ENCODE data around the gene AIP. TPM values are rescaled to one million over a fixed set of nuclear protein-coding genes. Genes with fewer than 3 reads are reported as not detected.

AIP gene
- total RNA-seq, 2 donors from 2014 or later, result 152 to 186 TPM

- H3K9me3 Mint-ChIP-seq, result no peaks in the 10 kb centered on the region
- H3K4me1 Mint-ChIP-seq, result peaks cover 18% of the 10 kb centered on the region
- ATAC-seq (replicated peaks), result no peak
- no peaks in the 10 kb centered on the region for H3K27me3 Mint-ChIP-seq
- H3K4me3 Mint-ChIP-seq, result peak overlapping the region; percentile 21
- H3K27ac Mint-ChIP-seq, result peak overlapping the region; percentile 55
- peaks cover 91% of the 10 kb centered on the region for H3K36me3 Mint-ChIP-seq (ENCODE audit: low read depth)
These were observed 18.2 kb downstream of the AIP start for GRCh38 chr11:67500831-67501715.

- H3K36me3 Mint-ChIP-seq (ENCODE audit: low read depth), result peaks cover 91% of the 10 kb centered on the region
- no peak for ATAC-seq (replicated peaks)
- H3K4me1 Mint-ChIP-seq, result peaks cover 23% of the 10 kb centered on the region
- H3K9me3 Mint-ChIP-seq, result no peaks in the 10 kb centered on the region
- no peak overlapping the region for H3K4me3 Mint-ChIP-seq
- no peak overlapping the region for H3K27ac Mint-ChIP-seq
- H3K27me3 Mint-ChIP-seq, result no peaks in the 10 kb centered on the region
These were observed 19.0 kb downstream of the AIP start for GRCh38 chr11:67501854-67502253.

GRCh38 chr11:67502328-67502979 is 19.6 kb downstream of the AIP start:
- no peaks in the 10 kb centered on the region for H3K27me3 Mint-ChIP-seq
- ATAC-seq (replicated peaks), result no peak
- H3K4me1 Mint-ChIP-seq, result peaks cover 23% of the 10 kb centered on the region
- peak overlapping the region; percentile 74 for H3K4me3 Mint-ChIP-seq
- peak overlapping the region; percentile 34 for H3K27ac Mint-ChIP-seq
- H3K36me3 Mint-ChIP-seq (ENCODE audit: low read depth), result peaks cover 91% of the 10 kb centered on the region
- no peaks in the 10 kb centered on the region for H3K9me3 Mint-ChIP-seq

- H3K36me3 Mint-ChIP-seq (ENCODE audit: low read depth), result peaks cover 85% of the 10 kb centered on the region
- ATAC-seq (replicated peaks), result no peak
- peak overlapping the region; percentile 74 for H3K4me3 Mint-ChIP-seq
- H3K27me3 Mint-ChIP-seq, result no peaks in the 10 kb centered on the region
- peaks cover 23% of the 10 kb centered on the region for H3K4me1 Mint-ChIP-seq
- no peaks in the 10 kb centered on the region for H3K9me3 Mint-ChIP-seq
- peak overlapping the region; percentile 34 for H3K27ac Mint-ChIP-seq
These were observed 20.5 kb downstream of the AIP start for GRCh38 chr11:67503119-67504004.

- H3K4me3 Mint-ChIP-seq, result peak overlapping the region; percentile 94
These were observed 21.5 kb downstream of the AIP start for GRCh38 chr11:67504005-67504949.

DNA sequence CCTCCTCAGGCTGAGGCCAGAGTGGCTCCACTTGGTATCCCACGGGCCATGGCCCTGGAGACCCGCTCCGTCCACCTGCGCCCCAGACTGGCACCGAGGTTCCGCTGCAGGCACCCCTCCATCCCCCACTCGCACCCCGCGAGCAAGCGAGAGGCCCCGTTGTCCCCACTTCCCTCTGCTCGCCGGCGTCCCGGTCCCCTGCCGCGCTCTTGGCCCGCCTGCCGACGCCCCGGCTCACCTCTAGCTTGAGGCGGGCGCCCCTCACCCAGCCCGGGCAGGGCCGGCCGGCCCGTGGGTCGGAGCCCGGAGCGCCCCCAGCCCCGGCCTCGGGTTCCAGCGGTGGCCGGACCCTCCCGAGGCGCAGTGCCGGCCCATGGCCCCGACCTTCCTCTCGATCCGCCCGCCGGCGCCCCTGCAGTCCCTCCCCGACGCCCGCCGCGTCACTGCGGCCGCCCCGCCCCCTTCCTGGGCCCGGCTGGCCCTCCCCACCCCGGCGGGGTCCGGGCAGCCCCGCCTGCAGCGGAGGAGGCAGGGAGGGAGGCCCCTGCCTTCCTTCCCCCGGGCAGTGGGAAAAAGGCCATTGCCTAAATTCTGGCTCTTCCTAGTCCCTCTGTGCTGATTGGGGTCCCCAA is 22.2 kb downstream of the AIP start, which contains the start of gene PITPNM1:
Gene PITPNM1 (minus strand): TSS at position 414 of the 632 bp plus-strand sequence. CDS start 1,183 bp downstream, outside the sequence.
- no peaks in the 10 kb centered on the region for H3K27me3 Mint-ChIP-seq
- peak; percentile 23 for ATAC-seq (replicated peaks)
- H3K9me3 Mint-ChIP-seq, result no peaks in the 10 kb centered on the region
- H3K36me3 Mint-ChIP-seq (ENCODE audit: low read depth), result peaks cover 78% of the 10 kb centered on the region
- peak within 1 kb of the TSS; percentile 94 for H3K4me3 Mint-ChIP-seq
- peaks cover 30% of the 10 kb centered on the region for H3K4me1 Mint-ChIP-seq
- H3K27ac Mint-ChIP-seq, result peak within 1 kb of the TSS; percentile 98

More at GRCh38 chr11:67504005-67504949, 21.5 kb downstream of the AIP start:
- no peaks in the 10 kb centered on the region for H3K27me3 Mint-ChIP-seq
- peaks cover 84% of the 10 kb centered on the region for H3K36me3 Mint-ChIP-seq (ENCODE audit: low read depth)
- peaks cover 29% of the 10 kb centered on the region for H3K4me1 Mint-ChIP-seq
- no peaks in the 10 kb centered on the region for H3K9me3 Mint-ChIP-seq
- no peak for ATAC-seq (replicated peaks)
- H3K27ac Mint-ChIP-seq, result peak overlapping the region; percentile 73

GRCh38 chr11:67505605-67506396 is 23.0 kb downstream of the AIP start:
- Mint-ChIP-seq H3K27me3 (no peaks in the 10 kb centered on the region), H3K4me1 (peaks cover 25% of the 10 kb centered on the region), H3K9me3 (no peaks in the 10 kb centered on the region), H3K4me3 (peak overlapping the region; percentile 94), H3K27ac (peak overlapping the region; percentile 98), H3K36me3 (ENCODE audit: low read depth) (peaks cover 71% of the 10 kb centered on the region)
- peak; percentile 67 for ATAC-seq (replicated peaks)

- H3K4me1 Mint-ChIP-seq, result peaks cover 18% of the 10 kb centered on the region
- H3K4me3 Mint-ChIP-seq, result peak overlapping the region; percentile 94
- H3K27me3 Mint-ChIP-seq, result no peaks in the 10 kb centered on the region
- no peaks in the 10 kb centered on the region for H3K9me3 Mint-ChIP-seq
- no peak for ATAC-seq (replicated peaks)
- peak overlapping the region; percentile 98 for H3K27ac Mint-ChIP-seq
- peaks cover 64% of the 10 kb centered on the region for H3K36me3 Mint-ChIP-seq (ENCODE audit: low read depth)
These were observed 23.7 kb downstream of the AIP start for GRCh38 chr11:67506426-67507051.

GRCh38 chr11:67507242-67507863 is 24.5 kb downstream of the AIP start:
- no peak for ATAC-seq (replicated peaks)
- peaks cover 18% of the 10 kb centered on the region for H3K4me1 Mint-ChIP-seq
- H3K9me3 Mint-ChIP-seq, result no peaks in the 10 kb centered on the region
- H3K27me3 Mint-ChIP-seq, result no peaks in the 10 kb centered on the region
- H3K4me3 Mint-ChIP-seq, result peak overlapping the region; percentile 94
- peaks cover 55% of the 10 kb centered on the region for H3K36me3 Mint-ChIP-seq (ENCODE audit: low read depth)
- H3K27ac Mint-ChIP-seq, result peak overlapping the region; percentile 98

GRCh38 chr11:67507864-67508485 is 25.1 kb downstream of the AIP start, which contains the start of gene CDK2AP2:
Gene CDK2AP2, minus strand, starts transcription at chr11:67508162. Its CDS starts 80 bp downstream, at chr11:67508082.
- Mint-ChIP-seq H3K27ac (peak within 1 kb of the TSS; percentile 98), H3K27me3 (no peaks in the 10 kb centered on the region), H3K4me1 (peaks cover 15% of the 10 kb centered on the region), H3K36me3 (ENCODE audit: low read depth) (peaks cover 49% of the 10 kb centered on the region), H3K9me3 (no peaks in the 10 kb centered on the region), H3K4me3 (peak within 1 kb of the TSS; percentile 94)
- ATAC-seq (replicated peaks), result peak; percentile 77

DNA sequence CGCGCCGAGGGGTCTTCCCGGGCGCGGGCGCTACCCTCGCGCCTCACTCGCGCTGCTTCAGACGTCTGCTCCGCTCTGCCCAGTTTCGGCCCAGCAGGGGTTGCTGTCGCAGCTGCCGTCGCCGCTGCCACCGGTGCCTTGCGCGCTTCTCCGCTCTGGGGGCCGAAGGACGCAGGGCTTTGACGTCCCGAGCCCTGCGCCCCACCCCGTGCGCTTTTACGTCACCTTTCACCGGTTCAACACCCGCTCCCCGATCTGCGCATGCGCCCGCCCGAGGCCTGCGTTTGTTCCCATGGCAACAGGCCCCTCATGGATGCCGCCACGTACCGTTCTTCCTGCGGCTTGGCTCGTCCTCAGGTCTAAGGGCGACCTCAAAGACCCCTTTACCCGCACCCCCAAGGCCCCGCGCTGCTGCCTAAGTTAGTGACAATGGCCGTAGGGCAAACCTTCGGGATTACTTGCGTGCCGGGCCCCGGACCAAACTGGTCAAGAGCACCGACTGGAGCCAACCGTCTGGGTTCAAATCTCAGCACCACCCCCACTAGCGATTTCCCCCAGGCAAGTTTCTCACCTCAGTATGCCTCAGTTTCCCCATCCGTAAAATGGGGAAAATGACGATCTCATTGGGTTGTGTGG is 25.8 kb downstream of the AIP start:
- H3K9me3 Mint-ChIP-seq, result no peaks in the 10 kb centered on the region
- H3K36me3 Mint-ChIP-seq (ENCODE audit: low read depth), result peaks cover 43% of the 10 kb centered on the region
- H3K27ac Mint-ChIP-seq, result peak overlapping the region; percentile 98
- peaks cover 12% of the 10 kb centered on the region for H3K4me1 Mint-ChIP-seq
- peak; percentile 38 for ATAC-seq (replicated peaks)
- peak overlapping the region; percentile 94 for H3K4me3 Mint-ChIP-seq
- H3K27me3 Mint-ChIP-seq, result peaks cover 3% of the 10 kb centered on the region

Measured in activated T-helper 17 cell treated with anti-CD3 and anti-CD28 coated beads, Interleukin-2, amount 50 U/mL, for 72 hours (primary cell).